ENCODE measurements around the gene UBE2E2.

- no peak for TF ChIP-seq CTCF (IDR thresholded peaks at IDR 0.05)
- TF ChIP-seq POLR2A (IDR thresholded peaks at IDR 0.05), result no peak
These were observed 56.4 kb downstream of the UBE2E2 start for GRCh38 chr3:23259515-23259914.
